Panc1 (cell line): ENCODE measurements around the gene RNF135. TPM values are rescaled to one million over a fixed set of nuclear protein-coding genes. Genes with fewer than 3 reads are reported as not detected.

ENCODE experiments used
- ATAC-seq: fragments of 200-7000 bp; cut with Tn5 transposase; 2 replicates; pipeline ENCODE4 v1.9.1; 2020; ENCODE audit warnings: mild to moderate bottlenecking, moderate library complexity
- BruUV-seq: library from RNA; stranded (reverse); fragments of 400-500 nt; replicated peaks from 2 replicates; lab custom pipeline; 2021; lab: Mats Ljungman, UMichigan
- CTCF ChIA-PET: fragments of 300-600 bp; sonication (Branson Sonifier 250); formaldehyde crosslinking; loops from one replicate; lab custom pipeline; 2022; ENCODE audit warnings: antibody characterized with exemption; lab: Charles Lee
- POLR2A ChIA-PET: fragments of 300-600 bp; sonication (Branson Sonifier 250); formaldehyde crosslinking; loops from one replicate; lab custom pipeline; 2022; ENCODE audit warnings: antibody characterized with exemption; lab: Charles Lee
- DNase-seq: peaks from one replicate; pipeline ENCODE4 v3.0.0-alpha.2; 2010; ENCODE audit warnings: low read depth, low spot score
- H3K27ac ChIP-seq: 2 replicates; pipeline ENCODE4 v1.5.1; 2011; ENCODE audit warnings: mild to moderate bottlenecking, low read length, inconsistent platforms
- H3K27me3 ChIP-seq: fragments of 200-500 bp; sonication (Bioruptor generic); 2 replicates; pipeline ENCODE4 v1.6.0; 2014; ENCODE audit warnings: low read length, inconsistent platforms; ENCODE audit not compliant: control insufficient read depth, insufficient read depth
- H3K36me3 ChIP-seq: fragments of 200-500 bp; sonication (Bioruptor generic); 2 replicates; pipeline ENCODE4 v1.5.1; 2014; ENCODE audit warnings: inconsistent platforms, mild to moderate bottlenecking, low read length, moderate library complexity; ENCODE audit not compliant: control insufficient read depth, insufficient read depth
- H3K4me1 ChIP-seq: 2 replicates; pipeline ENCODE4 v1.5.1; 2011; ENCODE audit warnings: inconsistent platforms, mild to moderate bottlenecking, low read length, moderate library complexity; ENCODE audit not compliant: control insufficient read depth, insufficient read depth
- H3K4me3 ChIP-seq, 2 experiments: 2 replicates each; pipeline ENCODE4 v1.5.1; 2011 to 2012; ENCODE audit warnings: low read depth in 2 of 2, low read length in 2 of 2, mild to moderate bottlenecking in 2 of 2, inconsistent platforms in 1 of 2, moderate library complexity in 1 of 2
- H3K9me3 ChIP-seq: fragments of 200-500 bp; sonication (Bioruptor generic); 2 replicates; pipeline ENCODE4 v1.5.1; 2014; ENCODE audit warnings: low read depth, mild to moderate bottlenecking, inconsistent platforms, low read length, moderate library complexity; ENCODE audit not compliant: control insufficient read depth, insufficient read depth
- CTCF ChIP-seq: fragments of 450-650 bp; IDR thresholded peaks from 2 replicates; pipeline ENCODE4 v1.5.1; 2017; ENCODE audit warnings: mild to moderate bottlenecking
- POLR2AphosphoS5 ChIP-seq: IDR thresholded peaks from 2 replicates; pipeline ENCODE4 v1.6.1; 2012; ENCODE audit warnings: mild to moderate bottlenecking, low read depth, low read length, moderate library complexity
- REST ChIP-seq, 2 experiments: IDR thresholded peaks; 2 replicates each; pipeline ENCODE4 v1.6.1; 2011 to 2012; ENCODE audit warnings: low read depth in 2 of 2, control low read depth in 1 of 2, low read length in 1 of 2, mild to moderate bottlenecking in 1 of 2, moderate library complexity in 1 of 2; ENCODE audit not compliant: insufficient read depth in 1 of 2
- SIN3A ChIP-seq: IDR thresholded peaks from 2 replicates; pipeline ENCODE4 v1.6.1; 2012; ENCODE audit warnings: low read depth, mild to moderate bottlenecking, low read length, moderate library complexity, borderline replicate concordance; ENCODE audit not compliant: insufficient read depth
- TCF7L2 ChIP-seq: IDR thresholded peaks from 2 replicates; pipeline ENCODE4 v1.6.1; 2011; ENCODE audit warnings: mild to moderate bottlenecking, low read depth, low read length, inconsistent platforms
- in situ Hi-C: cut with HindIII; loops from 2 replicates; pipeline ENCODE4 v1.10.0; 2016; ENCODE audit warnings: low sequenced_read_pairs, low pct_unique_long_range_greater_than_20kb
- intact Hi-C: fragments of 100-400 bp; cut with micrococcal nuclease; formaldehyde crosslinking; loops from one replicate; pipeline ENCODE4 v1.10.0; 2022; ENCODE audit not compliant: unreplicated experiment
- total RNA-seq: library from RNA; stranded (reverse); gene quantifications from one replicate; pipeline ENCODE4 v1.2.1, GENCODE V29; 2021; ENCODE audit not compliant: unreplicated experiment

RNF135 gene
- total RNA-seq, 1 experiment from 2014 or later: 41.8 TPM

- no TSS peak for BruUV-seq
- POLR2A ChIA-PET: no interaction called here
- Histone ChIP-seq H3K9me3 (no peaks in the 10 kb centered on the region), H3K27me3 (no peaks in the 10 kb centered on the region), H3K4me1 (no peaks in the 10 kb centered on the region), H3K4me3 (no peak overlapping the region), H3K36me3 (no peaks in the 10 kb centered on the region), H3K27ac (no peak overlapping the region)
- ATAC-seq (no peak), DNase-seq (no peak)
- in situ Hi-C loops: no loop called here
- CTCF ChIA-PET: interaction anchor here (0.7 kb wide), 1 partner anchor 20 kb away, joined by 5 read pairs; no protein-coding TSS in a partner anchor
- TF ChIP-seq TCF7L2 (no peak), SIN3A (no peak), REST (IDR thresholded peaks at IDR 0.05; ENCODE audit: insufficient read depth in 1 of 2, low read depth in 2 of 2, low read length in 1 of 2) (no peak), CTCF (no peak), POLR2AphosphoS5 (no peak)
- intact Hi-C loops: no loop called here
These were observed 24.5 kb downstream of the RNF135 start for GRCh38 chr17:30995347-30995746.

GRCh38 chr17:30996486-30996885 lies 25.6 kb downstream of the RNF135 start:
- no peak for DNase-seq
- Histone ChIP-seq H3K9me3 (no peaks in the 10 kb centered on the region), H3K27me3 (no peaks in the 10 kb centered on the region), H3K36me3 (no peaks in the 10 kb centered on the region), H3K4me3 (no peak overlapping the region), H3K4me1 (no peaks in the 10 kb centered on the region), H3K27ac (no peak overlapping the region)
- in situ Hi-C loops (no loop called here), intact Hi-C loops (no loop called here)
- ChIA-PET CTCF (no interaction called here), POLR2A (no interaction called here)
- no peak for ATAC-seq
- TF ChIP-seq TCF7L2 (no peak), SIN3A (no peak), CTCF (no peak), POLR2AphosphoS5 (no peak), REST (IDR thresholded peaks at IDR 0.05; ENCODE audit: insufficient read depth in 1 of 2, low read depth in 2 of 2, low read length in 1 of 2) (no peak)
- no TSS peak for BruUV-seq
